ENCODE results near the gene TMEM150A. TPM values are rescaled to one million over a fixed set of nuclear protein-coding genes. Genes with fewer than 3 reads are reported as not detected.
A peak's percentile ranks its signal among the peaks of the same experiment; 100 is the strongest.

The TMEM150A gene, protein sequence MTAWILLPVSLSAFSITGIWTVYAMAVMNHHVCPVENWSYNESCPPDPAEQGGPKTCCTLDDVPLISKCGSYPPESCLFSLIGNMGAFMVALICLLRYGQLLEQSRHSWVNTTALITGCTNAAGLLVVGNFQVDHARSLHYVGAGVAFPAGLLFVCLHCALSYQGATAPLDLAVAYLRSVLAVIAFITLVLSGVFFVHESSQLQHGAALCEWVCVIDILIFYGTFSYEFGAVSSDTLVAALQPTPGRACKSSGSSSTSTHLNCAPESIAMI
- 4.7 and 4.8 TPM in 2 replicates for total RNA-seq (2012; rRNA removed)
- 16.3 and 19.1 TPM in 2 replicates for polyA plus RNA-seq (2012; rRNA removed)
- polyA plus RNA-seq (2012; cell fraction: cytosol; rRNA removed), result 15.8 and 27.0 TPM in 2 replicates
- 30.8 and 68.9 TPM in 2 replicates for polyA plus RNA-seq (2012; cell fraction: nucleus; rRNA removed; ENCODE audit: low replicate concordance)
- percentile 43 among the genes with signal in this experiment for Bru-seq, nascent RNA
- BruChase-seq, experiment 1, labeled RNA remaining after a 6-hour chase, result percentile 46 among the genes with signal in this experiment
- BruChase-seq, experiment 2, labeled RNA remaining after a 2-hour chase, result percentile 42 among the genes with signal in this experiment
- long read RNA-seq, transcript TMEM150A-203 (7 exons, 1,776 nt), result major isoform, 15 of 43 reads
- long read RNA-seq, transcript TMEM150A-202 (8 exons, 1,518 nt), result major isoform, 15 of 43 reads
- long read RNA-seq, partial matches to known transcripts, result 6 of 43 reads
- long read RNA-seq, other reads (novel, unspliced or antisense), result 6 of 43 reads

DNA sequence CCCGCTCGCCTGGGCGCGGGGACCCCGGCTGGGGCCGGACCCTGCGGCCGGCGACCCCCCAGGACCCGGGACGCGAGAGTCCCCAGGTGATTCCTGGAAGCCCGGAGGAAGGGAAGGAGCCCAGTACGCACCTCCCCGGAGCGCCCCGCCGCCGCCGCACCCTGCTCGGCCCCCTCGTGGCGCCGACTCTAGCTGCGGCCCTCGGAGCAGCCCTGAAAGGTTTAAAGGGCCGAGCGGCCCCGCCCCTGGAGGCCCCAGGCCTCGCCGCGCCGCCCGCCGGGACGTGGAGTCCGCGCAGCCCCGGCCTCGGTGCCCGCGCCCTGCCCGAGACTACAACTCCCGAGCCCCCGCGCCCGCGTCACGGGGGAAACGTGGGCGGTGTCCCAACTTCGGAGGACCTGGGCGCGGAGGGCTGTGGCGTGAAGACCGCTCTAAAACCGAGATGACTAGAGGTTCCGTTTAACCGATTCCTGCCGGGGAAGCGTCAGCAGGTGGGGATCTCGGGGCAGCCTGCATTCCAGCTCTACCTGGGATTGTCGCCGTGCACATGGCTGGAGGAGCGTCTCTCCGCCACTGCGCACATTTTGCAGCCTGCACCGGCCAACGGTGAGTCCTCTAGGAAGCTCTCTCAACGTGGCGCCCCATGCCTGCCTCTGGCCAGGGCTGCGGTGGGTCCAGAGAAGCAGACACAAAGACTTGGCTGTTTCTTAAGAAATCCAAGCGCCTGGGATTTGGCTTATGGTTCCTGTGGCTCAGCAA lies at the start of gene TMEM150A:
Gene TMEM150A (minus strand): TSS at position 223 of the 759 bp plus-strand sequence. CDS start 750 bp downstream, outside the sequence.
- no peaks in the 10 kb centered on the region for H3K9me3 ChIP-seq (ENCODE audit: control insufficient read depth, insufficient read depth, low read length)
- H3K23ac ChIP-seq (ENCODE audit: low read depth, low read length), result peak within 1 kb of the TSS; percentile 97
- H3K9me1 ChIP-seq (ENCODE audit: insufficient read depth, low read length), result peaks cover 29% of the 10 kb centered on the region
- H2AK9ac ChIP-seq (replicated peaks; ENCODE audit: low read depth, low read length, poor library complexity), result peak within 1 kb of the TSS; percentile 96
- in situ Hi-C loops (cut with MboI; ENCODE audit: low sequenced_read_pairs), result no loop called here
- H4K20me1 ChIP-seq (ENCODE audit: insufficient read depth, low read length), result peaks cover 11% of the 10 kb centered on the region; the same call in 1 of the 2 replicates
- H2BK15ac ChIP-seq (ENCODE audit: low read depth, low read length), result peak within 1 kb of the TSS; percentile 33; the same call in 1 of the 3 replicates
- peak within 1 kb of the TSS; percentile 79 for H4K5ac ChIP-seq (ENCODE audit: low read depth, low read length)
- H2BK5ac ChIP-seq (ENCODE audit: low read depth, low read length, poor library complexity, severe bottlenecking), result peak within 1 kb of the TSS; percentile 73
- H3K9ac ChIP-seq (ENCODE audit: low read depth, low read length), result peak within 1 kb of the TSS; percentile 94
- no peak within 1 kb of the TSS; the same call in none of the 2 replicates for H3K18ac ChIP-seq (ENCODE audit: low read depth, low read length)
- H3K4ac ChIP-seq (ENCODE audit: low read depth, low read length), result peak within 1 kb of the TSS; percentile 86
- no peak within 1 kb of the TSS for H2BK20ac ChIP-seq (ENCODE audit: low read depth, low read length)
- peaks cover 15 to 68% of the 10 kb centered on the region in 2 experiments; a peak in 3 of 4 replicates for H3K79me1 ChIP-seq (ENCODE audit: low read depth in 1 of 2, low read length in 2 of 2)
- peak within 1 kb of the TSS; percentile 38 for H3K56ac ChIP-seq (ENCODE audit: extremely low read depth, insufficient read depth, low read length)
- no peaks in the 10 kb centered on the region for H3K27me3 ChIP-seq (ENCODE audit: control insufficient read depth, insufficient read depth, low read length)
- H3K4me1 ChIP-seq (ENCODE audit: control insufficient read depth, insufficient read depth, low read length), result peaks cover 25% of the 10 kb centered on the region
- H3K4me3 ChIP-seq (ENCODE audit: insufficient read depth, low read depth, low read length), result peak within 1 kb of the TSS; percentile 99
- intact Hi-C loops (cut with micrococcal nuclease), result loop anchor here (5.0 kb wide), 1 partner anchor 40 kb away; the partner anchor contains the start of gene GGCX
- H4K91ac ChIP-seq (ENCODE audit: insufficient read depth, low read depth, low read length), result peak within 1 kb of the TSS; percentile 41; the same call in 1 of the 2 replicates
- H3K14ac ChIP-seq (replicated peaks; ENCODE audit: low read depth, low read length), result peak within 1 kb of the TSS; percentile 91
- H3K27ac ChIP-seq (ENCODE audit: insufficient read depth, low read length), result peak within 1 kb of the TSS; percentile 80
- peak; percentile 93 for ATAC-seq (ENCODE audit: low read depth)
- dilution Hi-C loops (cut with HindIII; ENCODE audit: low sequenced_read_pairs, unreplicated experiment), result no loop called here
- ChIA-PET POLR2A (ENCODE audit: unreplicated experiment) (no interaction called here), CTCF (interaction anchor here (0.7 kb wide), 1 partner anchor 87 kb away, joined by 3 read pairs; no protein-coding TSS in a partner anchor)
- no TSS peak for BruUV-seq (replicated peaks)
- H4K8ac ChIP-seq (ENCODE audit: low read depth in 2 of 2, low read length in 2 of 2), result peak within 1 kb of the TSS; percentile 71 to 72; a peak in 3 of 4 replicates
- peaks cover 18% of the 10 kb centered on the region for H3K36me3 ChIP-seq (ENCODE audit: control insufficient read depth, insufficient read depth, low read length)
- peak within 1 kb of the TSS; percentile 85 for H2AK5ac ChIP-seq (ENCODE audit: low read depth, low read length)
- peak within 1 kb of the TSS; percentile 96 for H2AFZ ChIP-seq (replicated peaks; ENCODE audit: low read length, poor library complexity)
- peak within 1 kb of the TSS; percentile 47 for H2BK120ac ChIP-seq (ENCODE audit: low read depth, low read length)
- H3K4me2 ChIP-seq (ENCODE audit: low read depth, low read length), result peak within 1 kb of the TSS; percentile 99
- peak; percentile 80 for DNase-seq
- 1% methylated on average over 29 of the region's 73 CpGs; no CpG with 5 or more reads in 1 of the 2 experiments for WGBS, 2 experiments (ENCODE audit: extremely low coverage in 2 of 2, insufficient read length in 1 of 2)
- TF ChIP-seq, protein P1, sequence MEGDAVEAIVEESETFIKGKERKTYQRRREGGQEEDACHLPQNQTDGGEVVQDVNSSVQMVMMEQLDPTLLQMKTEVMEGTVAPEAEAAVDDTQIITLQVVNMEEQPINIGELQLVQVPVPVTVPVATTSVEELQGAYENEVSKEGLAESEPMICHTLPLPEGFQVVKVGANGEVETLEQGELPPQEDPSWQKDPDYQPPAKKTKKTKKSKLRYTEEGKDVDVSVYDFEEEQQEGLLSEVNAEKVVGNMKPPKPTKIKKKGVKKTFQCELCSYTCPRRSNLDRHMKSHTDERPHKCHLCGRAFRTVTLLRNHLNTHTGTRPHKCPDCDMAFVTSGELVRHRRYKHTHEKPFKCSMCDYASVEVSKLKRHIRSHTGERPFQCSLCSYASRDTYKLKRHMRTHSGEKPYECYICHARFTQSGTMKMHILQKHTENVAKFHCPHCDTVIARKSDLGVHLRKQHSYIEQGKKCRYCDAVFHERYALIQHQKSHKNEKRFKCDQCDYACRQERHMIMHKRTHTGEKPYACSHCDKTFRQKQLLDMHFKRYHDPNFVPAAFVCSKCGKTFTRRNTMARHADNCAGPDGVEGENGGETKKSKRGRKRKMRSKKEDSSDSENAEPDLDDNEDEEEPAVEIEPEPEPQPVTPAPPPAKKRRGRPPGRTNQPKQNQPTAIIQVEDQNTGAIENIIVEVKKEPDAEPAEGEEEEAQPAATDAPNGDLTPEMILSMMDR (conservative IDR thresholded peaks at IDR 0.05; ENCODE audit: low read depth, low read length), result peak; percentile 38
- TF ChIP-seq SMC3 (IDR thresholded peaks at IDR 0.05; ENCODE audit: low read depth, low read length), result 0 out of 2 replicates have a peak, but pooled peaks have one; percentile 7
- peak; percentile 70 for TF ChIP-seq POLR2A (IDR thresholded peaks at IDR 0.05; ENCODE audit: low read depth, low read length)
- TF ChIP-seq CEBPB (IDR thresholded peaks at IDR 0.05; ENCODE audit: low read depth, low read length), result no peak
- TF ChIP-seq, protein P2, sequence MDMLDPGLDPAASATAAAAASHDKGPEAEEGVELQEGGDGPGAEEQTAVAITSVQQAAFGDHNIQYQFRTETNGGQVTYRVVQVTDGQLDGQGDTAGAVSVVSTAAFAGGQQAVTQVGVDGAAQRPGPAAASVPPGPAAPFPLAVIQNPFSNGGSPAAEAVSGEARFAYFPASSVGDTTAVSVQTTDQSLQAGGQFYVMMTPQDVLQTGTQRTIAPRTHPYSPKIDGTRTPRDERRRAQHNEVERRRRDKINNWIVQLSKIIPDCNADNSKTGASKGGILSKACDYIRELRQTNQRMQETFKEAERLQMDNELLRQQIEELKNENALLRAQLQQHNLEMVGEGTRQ (IDR thresholded peaks at IDR 0.05; ENCODE audit: low read depth, low read length), result peak; percentile 66
- peak; percentile 12; the same call in 1 of the 2 replicates for TF ChIP-seq RAD21 (IDR thresholded peaks at IDR 0.05; ENCODE audit: low read length)
- 0 out of 2 replicates have a peak, but pooled peaks have one; percentile 84 for TF ChIP-seq MAZ (IDR thresholded peaks at IDR 0.05; ENCODE audit: borderline replicate concordance, low read depth, low read length)
- no peak; the same call in 1 of the 2 replicates for TF ChIP-seq BHLHE40 (IDR thresholded peaks at IDR 0.05; ENCODE audit: low read depth, low read length)
- no peak for TF ChIP-seq NFE2L2 (IDR thresholded peaks at IDR 0.05; ENCODE audit: low read depth, low read length)

All from IMR-90 (cell line).